Kidney tubule cell (primary cell): ENCODE results near the gene MEN1.
A peak's percentile ranks its signal among the peaks of the same experiment; 100 is the strongest.

Experiments
- DNase-seq: peaks from one replicate; pipeline ENCODE4 v3.0.0-alpha.2; 2018; ENCODE audit warnings: low spot score

MEN1 gene

DNA sequence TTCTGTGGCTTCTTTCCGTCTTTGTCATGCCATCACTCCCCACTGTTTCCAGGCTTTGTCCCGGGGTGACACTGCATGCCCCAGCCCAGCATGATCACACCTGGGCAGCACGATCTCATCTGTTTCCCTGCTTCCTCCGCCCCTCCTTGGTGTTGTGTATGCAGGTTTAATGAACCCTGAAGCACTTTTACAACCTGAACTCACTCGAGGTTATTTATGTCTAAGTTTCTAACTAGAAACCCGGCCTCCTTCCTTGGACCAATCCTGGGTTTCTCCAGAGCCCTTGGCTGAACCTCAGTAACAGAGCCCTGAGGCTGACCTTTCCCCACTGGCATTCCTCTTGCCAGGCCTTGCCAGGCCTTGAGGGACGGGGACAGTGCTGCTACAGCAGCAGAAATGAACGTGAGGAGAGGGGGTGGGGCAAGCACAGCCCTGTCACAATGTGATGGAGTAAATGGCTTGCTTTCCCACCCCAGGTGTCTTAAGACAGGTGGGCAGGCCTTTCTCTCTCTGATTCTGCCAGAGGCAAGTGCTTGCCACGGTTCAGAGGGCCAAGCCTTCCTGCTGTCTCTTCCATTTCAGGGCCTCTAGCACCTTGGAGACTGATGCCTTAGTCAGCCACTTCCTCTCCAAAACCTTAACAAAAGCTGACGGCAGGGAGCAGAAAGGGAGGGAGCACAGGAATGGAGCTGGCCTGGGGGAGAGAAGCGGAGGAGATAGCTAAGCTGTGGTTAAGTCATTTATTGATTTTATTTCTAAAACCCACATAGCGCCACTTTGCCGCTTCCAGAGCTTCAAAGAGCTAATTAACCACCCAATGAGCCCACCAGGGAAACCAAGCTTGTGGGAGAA, 47.5 kb downstream of the MEN1 start:
- peak; percentile 92 for DNase-seq

DNA sequence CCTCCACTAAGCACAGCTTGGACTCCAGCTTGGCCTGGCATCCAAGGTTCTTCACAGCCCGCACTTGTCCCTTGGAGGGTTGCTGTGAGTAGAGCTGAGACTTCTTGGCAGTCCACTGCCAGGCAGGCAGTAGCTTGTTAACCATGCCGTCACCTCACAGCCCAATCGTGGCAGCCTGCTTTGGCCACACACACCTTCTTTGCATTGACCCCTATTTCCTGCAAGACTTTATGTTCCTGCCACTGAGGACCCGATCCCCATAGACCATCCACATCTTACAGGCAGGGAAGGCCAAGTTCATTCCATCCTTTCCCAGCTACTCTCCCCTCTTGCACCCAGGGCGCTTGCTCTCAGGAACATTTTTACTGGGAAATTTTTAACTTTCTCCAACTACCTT, 48.1 kb downstream of the MEN1 start:
- peak; percentile 6 for DNase-seq

- DNase-seq = no peak
Observed at GRCh38 chr11:64760759-64761420, 49.5 kb downstream of the MEN1 start.

- no peak for DNase-seq
Observed at GRCh38 chr11:64759722-64760719, 50.3 kb downstream of the MEN1 start, which contains the start of gene PYGM. TSS of gene PYGM (minus strand) at chr11:64759974. CDS start at chr11:64759898, 76 bp downstream.

DNA sequence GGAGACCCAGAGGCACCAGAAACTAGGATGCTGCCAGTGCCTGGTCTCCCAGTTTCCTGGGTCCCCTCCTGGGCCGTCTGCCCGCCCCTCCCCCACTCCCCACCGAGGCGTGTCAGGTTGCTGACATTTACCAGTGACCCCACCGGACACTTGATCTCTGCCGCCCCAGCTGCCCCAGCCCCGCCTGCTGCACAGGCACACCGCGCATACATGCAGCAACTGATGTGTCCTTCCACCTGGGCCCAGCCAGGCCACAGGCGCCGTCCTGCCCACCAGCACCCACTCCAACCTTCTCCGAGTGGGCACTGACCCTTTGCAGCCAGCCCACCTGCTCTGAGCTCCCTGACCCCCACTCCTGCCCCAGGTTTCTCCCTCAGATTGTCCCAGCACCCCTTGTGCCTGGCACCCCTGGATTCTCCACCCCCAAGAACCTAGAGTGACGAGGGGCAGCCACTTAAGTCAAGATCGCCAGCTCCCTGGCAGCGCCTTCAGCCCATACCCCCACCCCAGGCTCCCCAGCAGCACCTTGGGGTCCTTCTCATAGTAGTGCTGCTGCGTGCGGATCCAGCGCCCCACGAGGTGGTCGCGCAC, 51.1 kb downstream of the MEN1 start:
- DNase-seq = no peak

- DNase-seq = no peak
Observed at GRCh38 chr11:64758330-64759079, 51.8 kb downstream of the MEN1 start.

DNA sequence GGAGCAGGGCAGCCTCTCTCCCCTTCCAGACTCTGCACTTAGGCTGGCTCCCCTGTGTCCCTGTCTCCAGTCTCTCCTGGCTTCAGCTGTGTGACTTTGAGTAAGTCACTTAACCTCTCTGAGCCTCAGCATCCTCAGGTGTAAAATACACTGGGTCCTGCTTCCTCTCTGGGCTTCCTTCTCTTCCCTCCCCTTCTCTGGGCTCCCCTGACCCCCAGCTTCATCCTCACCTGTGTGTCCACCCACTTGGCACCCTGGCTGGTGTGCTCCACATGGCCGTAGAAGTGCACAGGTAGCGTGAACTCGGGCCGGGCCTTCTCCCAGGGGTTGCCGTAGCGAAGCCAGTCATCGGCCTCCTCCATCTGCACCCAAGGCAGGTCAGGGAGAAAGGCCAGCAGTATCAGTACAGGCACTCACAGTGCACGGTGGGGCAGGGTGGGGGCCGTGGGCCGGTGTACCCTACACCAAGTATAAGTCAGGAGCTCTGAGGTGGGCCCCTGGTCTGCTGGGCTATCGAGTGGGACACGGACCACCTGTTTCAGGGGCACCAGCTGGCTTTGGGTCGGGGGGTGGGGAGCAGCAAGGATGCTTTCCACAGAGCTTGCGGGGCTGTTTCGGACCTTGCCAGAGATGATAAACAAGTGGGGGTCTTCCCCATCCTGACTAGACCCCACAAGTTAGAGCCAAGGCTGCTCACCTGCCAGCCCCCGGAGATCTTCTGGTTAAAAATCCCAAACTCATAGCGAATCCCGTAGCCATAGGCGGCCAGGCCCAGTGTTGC, 52.6 kb downstream of the MEN1 start:
- no peak for DNase-seq

DNA sequence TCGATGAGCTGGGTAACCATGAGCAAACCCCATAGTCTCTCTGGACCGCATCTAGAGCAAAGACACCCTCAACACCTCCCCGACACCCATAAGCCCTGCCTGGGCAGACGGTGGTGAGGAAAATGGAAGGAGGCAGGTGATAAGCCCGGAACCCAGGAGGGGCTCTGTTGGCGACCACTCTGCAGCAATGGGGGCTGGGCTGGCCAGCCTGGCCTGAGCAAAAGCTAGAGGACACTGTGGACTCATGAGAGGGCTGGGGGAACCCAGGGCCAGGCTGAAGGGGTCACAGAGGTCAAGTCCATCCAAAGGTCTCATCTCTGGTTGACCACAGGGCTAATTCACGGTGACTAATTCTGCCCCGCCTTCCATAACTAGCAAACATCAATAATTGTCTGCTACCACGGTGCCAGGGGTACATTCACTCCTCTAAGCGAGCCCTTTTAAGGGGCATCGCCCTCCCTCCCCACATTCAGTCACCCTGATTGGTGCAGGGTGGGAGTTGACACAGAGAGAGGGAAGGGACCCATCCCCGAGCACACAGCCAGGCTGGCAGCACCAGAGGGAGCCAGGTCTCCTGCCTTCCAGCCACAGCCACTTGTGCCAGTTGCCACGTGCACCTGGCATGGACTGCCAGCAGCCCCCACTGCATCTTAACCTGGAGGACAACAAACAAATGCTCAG, 54.5 kb downstream of the MEN1 start:
- no peak for DNase-seq

DNA sequence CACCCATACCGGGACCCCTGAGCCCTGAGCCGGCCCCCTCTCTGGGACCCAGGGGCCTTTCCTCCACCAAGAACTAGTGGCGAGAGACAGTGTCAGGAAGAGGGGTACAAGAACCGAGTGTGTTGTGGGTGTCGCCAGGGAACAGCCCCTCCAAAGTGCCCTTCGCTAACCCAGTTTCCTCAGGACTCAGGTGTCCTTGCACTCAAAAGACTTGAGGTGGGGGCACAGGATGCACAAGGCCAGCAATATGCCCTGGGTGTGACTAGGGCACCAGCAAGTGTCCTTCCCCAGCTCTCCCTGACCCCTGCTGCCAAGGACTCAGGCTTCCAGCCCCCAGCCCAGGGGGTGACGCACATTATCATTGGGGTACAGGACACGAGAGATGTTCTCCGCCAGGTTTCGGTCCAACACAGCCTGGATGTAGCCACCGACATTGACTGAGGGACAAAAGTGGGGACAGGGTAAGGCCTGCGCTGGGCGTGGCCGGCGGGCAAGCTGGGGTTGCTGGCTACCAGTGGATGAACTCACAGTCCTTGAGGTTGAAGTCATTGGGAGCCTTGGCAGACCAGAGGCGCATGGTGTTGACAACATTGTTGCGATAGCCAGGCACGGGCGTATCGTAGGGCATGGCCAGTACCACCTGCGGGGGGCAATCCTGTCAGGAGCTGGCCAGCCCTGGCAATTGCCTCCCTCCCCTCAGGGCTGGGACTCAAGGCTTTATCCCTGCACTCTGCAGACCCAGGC, 55.3 kb downstream of the MEN1 start:
- no peak for DNase-seq

GRCh38 chr11:64754124-64754918, 56.0 kb downstream of the MEN1 start:
- DNase-seq = no peak
